Measurements from ENCODE around the gene RC3H1.
"Not testable (repeated sequence)": the region's sequence is repeated elsewhere in the genome, so short reads cannot be mapped to it uniquely, and the experiment has no call there.

Gene RC3H1

DNA sequence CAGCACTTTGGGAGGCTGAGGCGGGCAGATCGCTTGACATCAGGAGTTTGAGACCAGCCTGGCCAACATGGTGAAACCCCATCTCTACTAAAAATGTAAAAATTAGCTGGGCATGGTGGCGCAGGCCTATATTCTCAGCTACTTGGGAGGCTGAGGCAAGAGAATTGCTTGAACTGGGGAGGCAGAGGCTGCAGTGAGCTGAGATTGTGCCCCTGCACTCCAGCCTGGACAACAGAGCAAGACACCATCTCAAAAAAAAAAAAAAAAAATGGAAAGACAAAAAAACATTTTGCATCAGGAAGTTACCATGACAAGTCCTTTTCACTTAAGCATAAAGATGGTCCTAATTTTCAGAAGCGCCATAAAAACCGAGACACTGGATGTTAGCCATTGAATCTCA, 91.6 kb downstream of the RC3H1 start:
- DNase-seq = not testable (repeated sequence)

- no peak for DNase-seq
Observed at GRCh38 chr1:173925306-173926242, 96.6 kb downstream of the RC3H1 start.

DNA sequence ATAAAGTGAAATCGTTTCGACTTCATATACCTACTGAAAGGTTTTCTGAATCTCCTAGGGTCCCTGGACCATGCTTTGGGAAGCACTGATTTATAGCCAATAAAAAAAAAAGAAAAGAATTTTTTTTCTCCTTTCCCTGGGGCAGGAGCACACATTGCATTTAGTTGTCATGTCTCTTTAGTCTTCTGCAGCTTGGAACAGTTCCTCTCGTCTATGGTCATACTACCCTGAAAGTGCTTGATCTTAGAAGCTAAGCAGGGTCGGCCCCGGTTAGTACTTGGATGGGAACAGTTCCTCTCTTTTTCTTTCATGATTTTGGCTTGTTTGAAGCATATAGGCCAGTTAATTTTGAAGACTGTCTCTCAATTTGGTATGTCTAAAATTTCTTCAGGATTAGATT, 101.3 kb downstream of the RC3H1 start:
- no peak for DNase-seq

DNA sequence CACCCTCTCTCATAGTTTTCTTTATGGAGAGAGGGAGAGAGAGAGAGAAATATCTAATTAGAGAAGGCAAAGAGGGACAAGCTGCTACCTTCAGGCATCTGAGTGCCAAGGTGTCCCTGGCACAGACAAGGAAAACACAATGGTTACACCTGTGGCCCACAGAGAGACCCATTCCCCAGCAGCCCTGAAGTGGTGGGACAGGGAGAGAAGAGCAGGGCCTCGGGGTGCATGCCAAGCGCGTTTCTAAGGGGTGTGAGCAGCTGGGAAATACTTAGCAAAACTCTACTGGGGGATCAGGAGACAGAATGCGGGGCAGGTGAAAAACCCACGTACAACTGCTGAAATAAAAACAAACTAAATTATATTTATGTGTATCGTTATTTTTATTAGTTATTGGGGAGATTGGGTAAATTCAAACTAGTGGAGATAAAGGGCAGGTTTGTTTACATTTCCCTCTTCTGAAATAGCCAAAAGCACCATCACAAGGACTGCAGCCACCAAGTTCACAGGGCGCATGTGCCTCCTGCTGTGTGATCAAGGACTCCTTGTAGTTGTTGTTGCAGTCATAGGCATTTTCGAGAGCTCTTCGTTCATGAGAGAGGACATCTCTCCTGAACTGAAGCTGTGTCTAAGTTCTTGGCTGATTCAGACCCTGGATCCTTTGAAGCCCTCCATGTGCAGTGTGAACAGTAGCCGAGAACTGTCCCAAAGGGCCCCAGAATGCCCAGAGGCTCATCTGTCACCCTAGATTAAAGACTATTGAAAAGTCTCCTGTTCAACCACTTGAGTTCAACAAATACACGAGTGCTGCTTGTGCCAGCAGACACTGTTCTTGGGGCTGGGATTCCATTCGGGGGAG, 104.3 kb downstream of the RC3H1 start:
- no peak for DNase-seq

- DNase-seq = no peak
Observed at GRCh38 chr1:173917149-173917548, 105.0 kb downstream of the RC3H1 start, which contains the start of gene SERPINC1. TSS of gene SERPINC1 (minus strand) at chr1:173917327. CDS start at chr1:173917259, 68 bp downstream.

- DNase-seq = no peak
Observed at GRCh38 chr1:173916667-173917066, 105.5 kb downstream of the RC3H1 start.

DNA sequence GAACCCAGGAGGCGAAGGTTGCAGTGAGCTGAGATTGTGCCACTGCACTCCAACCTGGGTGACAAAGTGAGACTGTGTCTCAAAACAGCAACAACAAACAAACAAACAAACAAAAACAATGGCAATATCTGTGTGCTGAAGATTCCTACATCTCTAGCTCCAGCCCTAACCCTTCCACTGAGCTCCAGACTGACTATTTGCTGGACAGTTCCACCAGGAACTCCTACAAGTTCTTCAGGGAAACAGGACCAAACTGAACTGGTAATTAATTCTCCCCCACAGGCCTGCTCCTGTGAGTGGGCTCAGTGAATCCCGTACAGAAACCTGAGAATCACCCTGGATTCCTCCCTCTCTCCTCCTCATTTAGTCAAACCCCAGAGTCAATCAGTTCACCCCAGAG, 106.6 kb downstream of the RC3H1 start:
- DNase-seq = no peak

DNA sequence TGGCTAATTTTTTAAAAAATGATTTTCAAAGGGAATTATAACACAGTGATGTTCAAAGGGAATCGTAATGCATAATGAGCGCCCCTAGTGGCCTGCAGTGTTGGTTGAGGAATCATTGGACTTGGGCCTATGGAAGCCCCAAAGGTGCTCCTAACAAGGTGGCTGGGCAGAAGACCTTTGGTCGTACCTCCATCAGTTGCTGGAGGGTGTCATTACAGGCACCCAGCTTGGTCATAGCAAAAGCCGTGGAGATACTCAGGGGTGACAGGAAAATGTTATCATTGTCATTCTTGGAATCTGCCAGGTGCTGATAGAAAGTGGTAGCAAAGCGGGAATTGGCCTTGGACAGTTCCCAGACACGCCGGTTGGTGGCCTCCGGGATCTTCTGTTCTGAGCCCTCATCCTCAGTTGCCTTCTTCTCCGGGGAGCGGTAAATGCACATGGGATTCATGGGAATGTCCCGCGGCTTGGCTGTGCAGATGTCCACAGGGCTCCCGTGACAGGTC, 107.7 kb downstream of the RC3H1 start:
- DNase-seq = peak; percentile 73

GRCh38 chr1:173913111-173913510, 109.0 kb downstream of the RC3H1 start:
- DNase-seq = no peak

DNA sequence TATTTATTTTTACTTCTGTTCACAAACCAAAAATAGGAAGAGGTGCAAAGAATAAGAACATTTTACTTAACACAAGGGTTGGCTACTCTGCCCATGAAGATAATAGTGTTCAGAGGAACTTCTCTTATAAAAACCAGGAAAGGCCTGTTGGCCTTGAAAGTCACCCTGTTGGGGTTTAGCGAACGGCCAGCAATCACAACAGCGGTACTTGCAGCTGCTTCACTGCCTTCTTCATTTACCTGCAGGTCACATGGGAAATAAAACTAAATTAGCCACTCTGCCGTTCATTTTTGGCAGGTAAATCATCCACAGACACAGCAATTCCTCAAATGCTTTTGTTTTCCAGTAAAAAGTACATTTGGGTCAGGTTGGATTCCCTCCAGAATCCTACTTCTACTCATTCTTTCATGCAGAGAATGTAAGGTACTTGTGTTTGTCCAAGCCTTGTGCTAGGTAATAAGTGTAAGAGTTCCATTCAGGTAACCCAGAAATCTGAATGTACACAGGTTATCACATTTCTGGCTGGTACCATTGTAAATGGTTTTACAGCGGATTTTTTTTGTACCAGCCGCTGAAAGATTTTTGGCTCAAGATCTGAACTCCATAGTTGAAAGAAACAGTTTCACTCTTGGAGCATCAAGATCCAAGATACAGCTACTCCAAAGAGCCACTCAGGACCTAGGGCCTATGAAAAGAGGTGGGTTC, 118.2 kb downstream of the RC3H1 start:
- no peak for DNase-seq

DNA sequence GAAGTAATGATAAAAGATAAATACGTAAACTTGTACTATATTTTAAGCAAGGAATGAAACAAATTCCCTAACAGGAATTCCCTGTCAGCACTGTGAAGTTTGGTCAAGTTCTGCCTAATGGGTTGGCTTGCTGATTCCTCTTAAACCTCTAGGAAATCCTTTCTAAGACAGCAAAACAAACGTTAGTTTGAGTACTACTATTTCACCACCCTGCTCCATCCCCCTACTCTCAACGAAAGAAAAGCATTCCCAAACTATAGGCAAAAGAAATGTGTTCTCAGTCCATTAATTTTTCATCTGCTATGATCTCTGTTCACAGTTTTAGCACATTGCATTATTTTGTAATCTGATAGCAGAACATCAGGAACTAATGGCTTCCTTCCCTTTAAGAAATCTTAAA, 121.2 kb downstream of the RC3H1 start:
- no peak for DNase-seq

- no peak for DNase-seq
Observed at GRCh38 chr1:173900427-173900826, 121.7 kb downstream of the RC3H1 start.

DNA sequence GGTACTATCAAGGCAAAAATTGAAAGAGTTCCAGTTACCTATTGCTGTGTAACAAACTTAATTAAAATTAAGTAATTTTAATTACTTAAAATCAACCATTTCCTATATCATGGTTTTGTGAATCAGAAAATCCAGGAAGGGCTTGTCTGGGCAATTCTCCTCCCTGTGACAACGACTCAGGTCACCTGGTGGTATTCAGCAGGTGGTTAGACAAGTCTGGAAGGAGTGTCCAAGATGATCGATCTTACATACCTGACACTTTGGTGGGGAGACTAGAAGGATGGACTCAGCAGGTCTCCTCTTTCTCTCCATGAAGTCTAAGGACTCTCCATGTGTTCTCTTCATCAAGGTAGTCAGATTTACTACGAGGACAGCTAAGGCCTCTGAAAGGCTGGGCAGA, 128.0 kb downstream of the RC3H1 start:
- DNase-seq = no peak

- DNase-seq = no peak
Observed at GRCh38 chr1:173893611-173894010, 128.5 kb downstream of the RC3H1 start.

DNA sequence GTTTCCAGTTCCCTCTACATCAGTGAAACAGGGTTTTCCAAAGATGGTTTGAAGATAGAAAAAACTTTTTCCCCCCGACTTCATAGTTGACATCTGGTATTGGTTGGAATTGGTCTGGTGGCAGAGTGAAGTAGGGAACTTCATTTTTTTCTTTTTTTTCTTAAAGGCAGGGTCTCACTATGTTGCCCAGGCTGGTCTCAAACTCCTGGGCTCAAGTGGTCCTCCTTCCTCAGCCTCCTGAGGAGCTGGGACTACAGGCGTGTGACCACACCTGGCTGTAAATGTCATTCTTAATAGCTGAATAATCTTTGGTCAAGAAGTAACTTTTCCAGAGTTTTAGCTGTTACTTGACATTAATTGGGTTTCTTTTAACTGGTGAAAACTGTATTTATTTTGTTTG, 132.3 kb downstream of the RC3H1 start:
- DNase-seq = no peak

GRCh38 chr1:173888749-173889148, 133.4 kb downstream of the RC3H1 start:
- no peak for DNase-seq

DNA sequence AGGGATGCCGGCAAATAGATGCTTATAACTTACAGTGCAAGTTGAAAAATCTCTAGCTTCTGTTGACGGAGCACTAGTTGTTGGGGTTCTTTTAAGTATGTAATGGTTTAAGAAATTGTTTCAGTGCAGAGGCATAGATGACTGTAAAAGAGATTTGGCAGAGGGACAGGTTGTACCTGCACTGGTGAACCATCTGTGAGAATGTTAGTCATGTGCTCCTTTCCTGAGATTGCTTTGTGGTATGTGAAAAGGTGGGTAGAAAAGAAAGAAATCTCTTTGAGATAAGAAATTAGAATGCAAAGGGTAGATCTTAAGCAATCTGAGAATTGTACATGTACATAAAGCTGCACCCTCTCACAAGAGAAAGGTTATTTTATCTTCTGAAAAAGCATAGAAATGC, 134.5 kb downstream of the RC3H1 start:
- no peak for DNase-seq

DNA sequence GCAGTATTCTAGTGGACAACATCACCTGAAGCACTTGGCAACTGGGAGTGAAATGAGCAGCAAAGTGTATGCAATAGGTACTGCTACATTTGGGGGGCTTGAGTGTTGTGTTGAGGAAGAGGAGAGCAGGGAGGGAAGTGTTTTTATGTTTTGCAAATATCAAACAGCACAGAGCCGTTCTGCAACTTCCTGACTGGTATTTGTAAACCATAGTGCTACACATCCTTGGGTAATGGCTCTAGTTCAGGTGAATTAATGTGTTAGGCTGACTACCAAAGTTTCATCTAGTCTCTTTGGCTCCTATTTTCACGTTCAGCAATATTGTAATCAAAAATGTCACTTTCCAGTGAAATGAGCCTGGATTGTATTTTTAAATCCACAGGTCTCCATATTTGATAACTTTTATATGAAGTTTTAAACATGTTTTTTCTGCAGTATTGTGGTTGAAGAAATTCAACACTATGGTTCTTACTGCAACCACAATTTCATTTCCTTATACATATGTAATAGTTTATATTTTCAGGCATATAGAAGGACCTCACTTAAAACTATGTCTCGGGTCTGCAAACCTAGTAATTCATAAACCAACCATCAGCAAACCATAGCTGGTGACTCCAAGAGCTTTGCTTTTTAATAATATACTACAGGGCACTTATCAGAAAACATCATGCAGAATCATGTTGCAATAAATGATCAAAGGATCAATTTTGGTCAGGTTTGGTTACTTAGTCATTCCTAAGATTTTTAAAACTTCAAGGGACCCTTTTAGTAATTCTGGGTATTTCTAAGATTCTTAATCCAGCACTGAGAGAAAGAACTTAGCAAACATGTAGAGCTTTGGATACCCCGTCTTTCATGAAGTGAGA, 135.2 kb downstream of the RC3H1 start:
- no peak for DNase-seq

GRCh38 chr1:173884701-173885100, 137.5 kb downstream of the RC3H1 start:
- DNase-seq = no peak
